Measurements from ENCODE around the gene ARHGEF17.

The ARHGEF17 gene

GRCh38 chr11:73308961-73309919 is 1.2 kb downstream of the ARHGEF17 start:
- DNase-seq = peak; percentile 94
- in situ Hi-C loops (cut with HindIII; ENCODE audit: low pct_ligation_motif_present, low pct_unique_long_range_greater_than_20kb, low sequenced_read_pairs) = no loop called here

GRCh38 chr11:73310076-73310475 is 2.0 kb downstream of the ARHGEF17 start:
- no peak for DNase-seq
- in situ Hi-C loops (cut with HindIII; ENCODE audit: low pct_ligation_motif_present, low pct_unique_long_range_greater_than_20kb, low sequenced_read_pairs) = no loop called here

- in situ Hi-C loops (cut with HindIII; ENCODE audit: low pct_ligation_motif_present, low pct_unique_long_range_greater_than_20kb, low sequenced_read_pairs) = no loop called here
- no peak for DNase-seq
Observed at GRCh38 chr11:73310661-73311393, 2.8 kb downstream of the ARHGEF17 start.

- no peak for DNase-seq
- in situ Hi-C loops (cut with HindIII; ENCODE audit: low pct_ligation_motif_present, low pct_unique_long_range_greater_than_20kb, low sequenced_read_pairs) = no loop called here
Observed at GRCh38 chr11:73311394-73311869, 3.4 kb downstream of the ARHGEF17 start.

DNA sequence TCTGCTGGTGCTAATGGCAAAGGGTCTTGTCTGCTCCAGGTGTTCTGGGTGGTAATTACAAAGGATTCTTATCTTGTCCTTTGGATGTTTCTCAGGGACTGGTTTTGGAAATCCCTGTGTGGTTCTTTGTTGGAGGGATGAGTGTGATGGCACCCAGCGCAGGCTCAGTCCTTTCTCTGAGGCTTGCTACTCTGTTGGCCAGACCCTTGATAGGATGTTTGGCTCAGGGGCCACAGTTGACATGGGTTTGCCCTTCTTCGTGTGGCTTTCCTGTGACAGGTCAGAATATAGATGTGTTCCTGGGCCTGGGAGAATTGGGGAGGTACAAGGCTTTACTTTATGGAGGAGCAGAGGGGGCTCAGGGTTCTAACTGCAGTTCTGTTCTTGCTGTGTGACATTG is 4.0 kb downstream of the ARHGEF17 start:
- DNase-seq = no peak
- in situ Hi-C loops (cut with HindIII; ENCODE audit: low pct_ligation_motif_present, low pct_unique_long_range_greater_than_20kb, low sequenced_read_pairs) = no loop called here

GRCh38 chr11:73312851-73313327 is 4.8 kb downstream of the ARHGEF17 start:
- DNase-seq = no peak
- in situ Hi-C loops (cut with HindIII; ENCODE audit: low pct_ligation_motif_present, low pct_unique_long_range_greater_than_20kb, low sequenced_read_pairs) = no loop called here

GRCh38 chr11:73313652-73314051 is 5.6 kb downstream of the ARHGEF17 start:
- in situ Hi-C loops (cut with HindIII; ENCODE audit: low pct_ligation_motif_present, low pct_unique_long_range_greater_than_20kb, low sequenced_read_pairs) = no loop called here

DNA sequence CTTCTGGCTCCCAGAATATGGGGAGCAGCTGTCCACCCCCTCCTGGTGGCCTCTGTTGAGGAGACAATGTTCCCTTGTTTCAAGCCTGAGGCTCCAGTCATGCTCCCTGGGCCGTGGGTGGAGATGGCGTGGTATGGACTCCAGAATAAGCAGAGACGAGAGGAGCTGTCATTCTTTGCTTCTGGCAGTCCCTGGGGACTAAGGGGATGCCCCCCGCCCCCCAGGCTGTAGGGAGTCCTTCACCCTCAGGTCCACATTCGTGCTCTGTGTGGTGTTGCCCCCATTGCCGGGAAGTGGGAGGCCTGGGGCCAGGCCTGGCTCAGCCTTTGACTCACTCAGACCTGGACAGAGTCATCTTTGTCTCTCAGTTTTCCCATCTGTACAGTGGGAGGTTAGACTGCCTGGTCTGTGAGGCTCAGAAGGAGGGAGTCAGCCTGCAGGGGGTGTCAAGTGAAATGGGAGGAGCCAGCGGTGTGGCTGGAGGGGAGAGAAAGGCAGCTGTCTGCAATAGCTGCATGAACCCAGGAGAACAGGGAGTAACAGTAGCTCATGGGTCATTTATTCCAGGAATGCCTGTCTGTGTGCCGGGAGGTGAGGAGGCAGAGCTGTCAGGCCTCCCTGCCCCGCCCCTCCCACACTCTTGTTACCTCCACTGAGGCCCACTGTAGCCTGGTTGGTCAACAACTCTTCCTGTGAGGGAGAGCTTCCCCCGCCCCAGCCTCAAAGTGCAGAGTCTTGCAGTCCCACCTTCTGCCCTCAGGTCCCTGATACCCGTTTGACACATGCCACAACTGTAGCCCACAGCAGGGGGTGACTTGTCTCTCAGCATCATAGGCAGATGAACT is 6.3 kb downstream of the ARHGEF17 start:
- DNase-seq = peak; percentile 65
- in situ Hi-C loops (cut with HindIII; ENCODE audit: low pct_ligation_motif_present, low pct_unique_long_range_greater_than_20kb, low sequenced_read_pairs) = no loop called here

More at GRCh38 chr11:73313652-73314051, 5.6 kb downstream of the ARHGEF17 start:
- no peak for DNase-seq

GRCh38 chr11:73315293-73316020 is 7.4 kb downstream of the ARHGEF17 start:
- DNase-seq = no peak
- in situ Hi-C loops (cut with HindIII; ENCODE audit: low pct_ligation_motif_present, low pct_unique_long_range_greater_than_20kb, low sequenced_read_pairs) = no loop called here

GRCh38 chr11:73316422-73316821 is 8.3 kb downstream of the ARHGEF17 start:
- DNase-seq = no peak

GRCh38 chr11:73317373-73317772 is 9.3 kb downstream of the ARHGEF17 start:
- in situ Hi-C loops (cut with HindIII; ENCODE audit: low pct_ligation_motif_present, low pct_unique_long_range_greater_than_20kb, low sequenced_read_pairs) = no loop called here
- no peak for DNase-seq

More at GRCh38 chr11:73316422-73316821, 8.3 kb downstream of the ARHGEF17 start:
- in situ Hi-C loops (cut with HindIII; ENCODE audit: low pct_ligation_motif_present, low pct_unique_long_range_greater_than_20kb, low sequenced_read_pairs) = no loop called here

DNA sequence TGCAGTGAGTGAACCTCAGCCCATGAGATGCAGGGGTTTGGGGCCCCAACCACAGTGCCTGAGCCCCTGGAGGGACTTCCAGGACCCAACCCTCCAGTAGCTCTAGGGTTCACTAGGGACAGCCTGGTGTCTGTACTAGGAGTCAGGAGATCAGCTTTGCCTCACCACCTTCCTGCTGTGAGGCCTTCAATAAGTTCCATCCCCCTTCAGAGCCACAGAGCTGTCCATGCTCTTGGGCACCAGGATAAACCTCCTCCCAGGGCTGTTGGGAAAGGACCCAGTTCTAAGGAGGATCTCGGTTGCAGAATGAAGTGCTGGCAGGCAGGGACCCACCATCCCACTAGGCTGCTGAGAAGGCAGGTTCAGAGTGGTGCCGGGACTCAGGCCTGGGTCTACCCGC is 9.7 kb downstream of the ARHGEF17 start:
- DNase-seq = no peak
- in situ Hi-C loops (cut with HindIII; ENCODE audit: low pct_ligation_motif_present, low pct_unique_long_range_greater_than_20kb, low sequenced_read_pairs) = no loop called here

- in situ Hi-C loops (cut with HindIII; ENCODE audit: low pct_ligation_motif_present, low pct_unique_long_range_greater_than_20kb, low sequenced_read_pairs) = no loop called here
- no peak for DNase-seq
Observed at GRCh38 chr11:73318501-73319011, 10.5 kb downstream of the ARHGEF17 start.

DNA sequence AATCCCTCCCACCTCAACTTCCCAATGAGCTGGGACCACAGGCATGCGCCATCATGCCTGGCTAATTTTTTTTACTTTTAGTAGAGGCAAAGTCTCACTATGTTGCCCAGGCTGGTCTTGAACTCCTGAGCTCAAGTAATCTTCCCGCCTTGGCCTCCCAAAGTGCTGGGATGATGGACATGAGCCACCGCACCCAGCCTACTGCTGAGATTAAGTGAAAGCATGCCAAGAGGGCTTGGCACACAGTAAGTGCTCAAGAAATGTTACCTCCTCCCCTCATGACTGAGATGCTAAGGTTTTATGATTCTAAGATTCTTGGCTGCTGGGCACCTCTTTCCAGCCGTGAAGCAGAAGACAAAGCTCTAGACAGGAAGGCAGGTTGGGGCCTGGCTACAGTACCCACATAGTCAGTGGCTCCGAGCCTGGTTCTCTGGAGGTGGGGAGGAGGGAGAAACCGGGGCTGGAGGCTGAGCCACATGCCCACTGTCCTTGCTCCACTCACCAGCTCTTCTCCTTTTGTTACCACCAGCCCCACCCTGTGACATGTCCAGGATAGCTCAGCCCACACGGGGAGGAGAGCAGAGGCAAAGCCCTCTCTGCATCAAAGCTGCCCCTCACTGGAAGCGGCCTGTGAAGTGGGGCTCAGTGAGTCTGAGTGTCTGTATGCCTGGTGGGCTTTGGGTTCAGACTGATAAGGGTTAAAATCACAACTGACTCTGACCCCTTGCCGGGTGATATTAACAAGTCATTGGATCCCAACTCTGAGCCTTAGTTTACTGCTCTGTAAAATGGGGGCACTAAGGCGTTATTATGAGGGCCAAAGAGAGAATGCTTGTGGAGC is 12.9 kb downstream of the ARHGEF17 start:
- DNase-seq = no peak
- in situ Hi-C loops (cut with HindIII; ENCODE audit: low pct_ligation_motif_present, low pct_unique_long_range_greater_than_20kb, low sequenced_read_pairs) = no loop called here

DNA sequence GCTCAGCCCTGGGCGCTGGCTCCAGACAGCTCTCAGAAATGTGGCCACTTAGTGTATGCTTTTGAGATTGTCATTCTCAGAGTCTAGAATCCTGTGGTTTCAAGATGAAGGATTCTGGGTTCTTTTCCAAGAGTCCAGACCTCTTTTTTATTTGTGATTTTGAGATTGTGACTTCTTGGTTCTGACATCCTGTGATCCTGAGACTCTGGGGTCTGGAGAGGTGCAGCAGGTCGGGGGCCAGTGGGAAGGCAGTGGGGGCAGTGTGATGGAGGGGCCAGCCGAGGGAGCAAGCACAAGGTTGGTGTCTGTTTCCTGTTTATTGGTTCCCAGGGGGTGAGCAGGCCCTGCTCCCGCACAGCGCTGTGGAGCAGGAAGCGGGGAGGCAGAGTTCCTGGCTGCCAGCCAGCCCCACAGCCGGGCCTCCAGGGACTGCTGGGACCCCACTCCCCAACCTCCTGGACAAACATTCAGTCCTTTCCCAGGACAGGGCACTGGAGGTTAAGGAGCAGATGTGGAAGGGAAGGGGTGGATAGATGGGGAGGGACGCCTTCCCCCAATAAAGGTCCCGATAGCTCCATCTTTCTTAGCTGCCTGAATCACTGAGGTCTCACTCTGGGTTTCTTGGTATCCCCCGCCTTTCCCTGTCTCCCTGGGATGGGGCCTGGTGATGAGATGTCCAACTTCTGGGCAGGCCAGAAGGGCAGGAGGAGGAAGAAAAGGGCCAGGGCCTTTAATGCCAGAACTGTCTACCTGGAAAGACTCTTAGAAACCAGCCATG is 13.7 kb downstream of the ARHGEF17 start:
- in situ Hi-C loops (cut with HindIII; ENCODE audit: low pct_ligation_motif_present, low pct_unique_long_range_greater_than_20kb, low sequenced_read_pairs) = no loop called here
- no peak for DNase-seq
